AG20443 (cell line): ENCODE data around the gene SNX15.
A peak's percentile ranks its signal among the peaks of the same experiment; 100 is the strongest.
"Not testable (repeated sequence)": the region's sequence is repeated elsewhere in the genome, so short reads cannot be mapped to it uniquely, and the experiment has no call there.

ENCODE experiments used
- DNase-seq: peaks from one replicate; pipeline ENCODE4 v3.0.0; 2012; ENCODE audit warnings: low spot score, mixed read lengths

The SNX15 gene

GRCh38 chr11:65014726-65015227, 12.5 kb upstream of the SNX15 start:
- no peak for DNase-seq

GRCh38 chr11:65016705-65017104, 10.5 kb upstream of the SNX15 start:
- DNase-seq = no peak

GRCh38 chr11:65017937-65018336, 9.3 kb upstream of the SNX15 start:
- DNase-seq = no peak

- no peak for DNase-seq
Observed at GRCh38 chr11:65019824-65020223, 7.4 kb upstream of the SNX15 start.

GRCh38 chr11:65021003-65021402, 6.2 kb upstream of the SNX15 start:
- DNase-seq = no peak

GRCh38 chr11:65021509-65021908, 5.7 kb upstream of the SNX15 start:
- DNase-seq = no peak

- not testable (repeated sequence) for DNase-seq
Observed at GRCh38 chr11:65023502-65023901, 3.7 kb upstream of the SNX15 start.

- no peak for DNase-seq
Observed at GRCh38 chr11:65026810-65027209, 429 bp upstream of the SNX15 start.

GRCh38 chr11:65032216-65032615, 5.0 kb downstream of the SNX15 start:
- no peak for DNase-seq

- DNase-seq = no peak
Observed at GRCh38 chr11:65034423-65034822, 7.2 kb downstream of the SNX15 start.

- no peak for DNase-seq
Observed at GRCh38 chr11:65035579-65035978, 8.3 kb downstream of the SNX15 start.

- DNase-seq = no peak
Observed at GRCh38 chr11:65036931-65037330, 9.7 kb downstream of the SNX15 start.

GRCh38 chr11:65040520-65040846, 13.2 kb downstream of the SNX15 start:
- DNase-seq = no peak

GRCh38 chr11:65040847-65041622, 13.8 kb downstream of the SNX15 start, which contains the start of gene SAC3D1:
TSS of gene SAC3D1 (plus strand) at chr11:65041210. CDS start at chr11:65041293, 83 bp downstream.
- peak; percentile 95 for DNase-seq

GRCh38 chr11:65042891-65043290, 15.7 kb downstream of the SNX15 start:
- DNase-seq = no peak

GRCh38 chr11:65043881-65044501, 16.8 kb downstream of the SNX15 start:
- DNase-seq = peak; percentile 68

- DNase-seq = no peak
Observed at GRCh38 chr11:65045061-65045460, 17.8 kb downstream of the SNX15 start.

- DNase-seq = no peak
Observed at GRCh38 chr11:65045728-65046127, 18.5 kb downstream of the SNX15 start.

GRCh38 chr11:65047581-65048422, 20.6 kb downstream of the SNX15 start:
- peak; percentile 70 for DNase-seq

GRCh38 chr11:65051398-65051858, 24.2 kb downstream of the SNX15 start:
- DNase-seq = no peak

- DNase-seq = no peak
Observed at GRCh38 chr11:65053827-65054508, 26.7 kb downstream of the SNX15 start.

GRCh38 chr11:65055538-65055937, 28.3 kb downstream of the SNX15 start:
- no peak for DNase-seq
